ENCODE data around the gene PGA5.
"Not testable (repeated sequence)": the region's sequence is repeated elsewhere in the genome, so short reads cannot be mapped to it uniquely, and the experiment has no call there.

PGA5 gene

GRCh38 chr11:61240875-61241274 lies at the start of gene PGA5:
Gene PGA5, plus strand, starts transcription at chr11:61241175. Its CDS starts 52 bp downstream, at chr11:61241227.
- H3K27ac Mint-ChIP-seq, result not testable (repeated sequence)

GRCh38 chr11:61193596-61193995 lies 47.4 kb upstream of the PGA5 start:
- no peak overlapping the region for H3K4me3 Mint-ChIP-seq
- H3K4me1 Mint-ChIP-seq, result no peaks in the 10 kb centered on the region
- H3K36me3 Mint-ChIP-seq, result no peaks in the 10 kb centered on the region
- peaks cover 1% of the 10 kb centered on the region for H3K27me3 Mint-ChIP-seq
- no peak overlapping the region for H3K27ac Mint-ChIP-seq
- H3K9me3 Mint-ChIP-seq, result no peaks in the 10 kb centered on the region

More at GRCh38 chr11:61240875-61241274, at the start of gene PGA5:
- not testable (repeated sequence) for H3K36me3 Mint-ChIP-seq, H3K9me3 Mint-ChIP-seq, H3K4me3 Mint-ChIP-seq, H3K4me1 Mint-ChIP-seq, H3K27me3 Mint-ChIP-seq

GRCh38 chr11:61194169-61194671 lies 46.8 kb upstream of the PGA5 start:
- H3K9me3 Mint-ChIP-seq, result no peaks in the 10 kb centered on the region
- no peaks in the 10 kb centered on the region for H3K4me1 Mint-ChIP-seq
- H3K4me3 Mint-ChIP-seq, result no peak overlapping the region
- H3K27ac Mint-ChIP-seq, result no peak overlapping the region
- H3K36me3 Mint-ChIP-seq, result no peaks in the 10 kb centered on the region
- peaks cover 1% of the 10 kb centered on the region for H3K27me3 Mint-ChIP-seq

- Mint-ChIP-seq H3K36me3 (no peaks in the 10 kb centered on the region), H3K9me3 (no peaks in the 10 kb centered on the region), H3K4me1 (no peaks in the 10 kb centered on the region), H3K4me3 (no peak overlapping the region), H3K27ac (no peak overlapping the region), H3K27me3 (peaks cover 1% of the 10 kb centered on the region)
Observed at GRCh38 chr11:61194981-61195695, 45.8 kb upstream of the PGA5 start.

GRCh38 chr11:61195719-61196118 lies 45.3 kb upstream of the PGA5 start:
- Mint-ChIP-seq H3K4me1 (no peaks in the 10 kb centered on the region), H3K9me3 (no peaks in the 10 kb centered on the region), H3K36me3 (no peaks in the 10 kb centered on the region), H3K27ac (no peak overlapping the region), H3K27me3 (peaks cover 1% of the 10 kb centered on the region), H3K4me3 (no peak overlapping the region)

GRCh38 chr11:61198361-61198760 lies 42.6 kb upstream of the PGA5 start:
- H3K27ac Mint-ChIP-seq, result no peak overlapping the region
- H3K9me3 Mint-ChIP-seq, result no peaks in the 10 kb centered on the region
- no peaks in the 10 kb centered on the region for H3K4me1 Mint-ChIP-seq
- H3K27me3 Mint-ChIP-seq, result peaks cover 1% of the 10 kb centered on the region
- no peaks in the 10 kb centered on the region for H3K36me3 Mint-ChIP-seq
- no peak overlapping the region for H3K4me3 Mint-ChIP-seq

GRCh38 chr11:61198948-61199523 lies 41.9 kb upstream of the PGA5 start:
- no peak overlapping the region for H3K27ac Mint-ChIP-seq
- no peaks in the 10 kb centered on the region for H3K36me3 Mint-ChIP-seq

GRCh38 chr11:61201476-61201875 lies 39.5 kb upstream of the PGA5 start:
- Mint-ChIP-seq H3K36me3 (no peaks in the 10 kb centered on the region), H3K4me3 (no peak overlapping the region), H3K9me3 (no peaks in the 10 kb centered on the region), H3K4me1 (no peaks in the 10 kb centered on the region), H3K27me3 (peaks cover 1% of the 10 kb centered on the region), H3K27ac (no peak overlapping the region)

More at GRCh38 chr11:61198948-61199523, 41.9 kb upstream of the PGA5 start:
- H3K4me1 Mint-ChIP-seq, result no peaks in the 10 kb centered on the region
- no peaks in the 10 kb centered on the region for H3K9me3 Mint-ChIP-seq
- peaks cover 1% of the 10 kb centered on the region for H3K27me3 Mint-ChIP-seq
- H3K4me3 Mint-ChIP-seq, result no peak overlapping the region

- not testable (repeated sequence) for H3K4me1 Mint-ChIP-seq, H3K9me3 Mint-ChIP-seq, H3K4me3 Mint-ChIP-seq, H3K36me3 Mint-ChIP-seq, H3K27me3 Mint-ChIP-seq, H3K27ac Mint-ChIP-seq
Observed at GRCh38 chr11:61202950-61203746, 37.8 kb upstream of the PGA5 start, which contains the start of gene PGA3. Gene PGA3, plus strand, starts transcription at chr11:61203515. Its CDS starts 50 bp downstream, at chr11:61203565.

- not testable (repeated sequence) for H3K4me3 Mint-ChIP-seq, H3K9me3 Mint-ChIP-seq, H3K36me3 Mint-ChIP-seq, H3K4me1 Mint-ChIP-seq, H3K27me3 Mint-ChIP-seq, H3K27ac Mint-ChIP-seq
Observed at GRCh38 chr11:61203873-61204272, 37.1 kb upstream of the PGA5 start.

GRCh38 chr11:61204502-61205059 lies 36.4 kb upstream of the PGA5 start:
- not testable (repeated sequence) for H3K4me1 Mint-ChIP-seq, H3K27me3 Mint-ChIP-seq, H3K9me3 Mint-ChIP-seq, H3K36me3 Mint-ChIP-seq, H3K27ac Mint-ChIP-seq, H3K4me3 Mint-ChIP-seq

GRCh38 chr11:61207636-61208310 lies 33.2 kb upstream of the PGA5 start:
- H3K4me3 Mint-ChIP-seq, H3K36me3 Mint-ChIP-seq, H3K27me3 Mint-ChIP-seq, H3K4me1 Mint-ChIP-seq, H3K9me3 Mint-ChIP-seq, H3K27ac Mint-ChIP-seq: not testable (repeated sequence)

GRCh38 chr11:61210629-61211028 lies 30.3 kb upstream of the PGA5 start:
- H3K4me1 Mint-ChIP-seq, H3K4me3 Mint-ChIP-seq, H3K27me3 Mint-ChIP-seq, H3K36me3 Mint-ChIP-seq, H3K27ac Mint-ChIP-seq, H3K9me3 Mint-ChIP-seq: not testable (repeated sequence)

GRCh38 chr11:61211327-61211952 lies 29.5 kb upstream of the PGA5 start:
- not testable (repeated sequence) for H3K9me3 Mint-ChIP-seq, H3K4me1 Mint-ChIP-seq, H3K4me3 Mint-ChIP-seq, H3K36me3 Mint-ChIP-seq, H3K27ac Mint-ChIP-seq, H3K27me3 Mint-ChIP-seq

- H3K4me1 Mint-ChIP-seq, H3K27ac Mint-ChIP-seq, H3K4me3 Mint-ChIP-seq, H3K9me3 Mint-ChIP-seq, H3K36me3 Mint-ChIP-seq, H3K27me3 Mint-ChIP-seq: not testable (repeated sequence)
Observed at GRCh38 chr11:61212202-61212601, 28.8 kb upstream of the PGA5 start.
